GM21390 (cell line): Measurements from ENCODE around the gene CD28.
"Not testable (repeated sequence)": the region's sequence is repeated elsewhere in the genome, so short reads cannot be mapped to it uniquely, and the experiment has no call there.

Experiments
- ATAC-seq: cut with Tn5 transposase; IDR thresholded peaks from one replicate; pipeline ENCODE4 v1.9.1; 2021; ENCODE audit not compliant: unreplicated experiment

CD28 gene

DNA sequence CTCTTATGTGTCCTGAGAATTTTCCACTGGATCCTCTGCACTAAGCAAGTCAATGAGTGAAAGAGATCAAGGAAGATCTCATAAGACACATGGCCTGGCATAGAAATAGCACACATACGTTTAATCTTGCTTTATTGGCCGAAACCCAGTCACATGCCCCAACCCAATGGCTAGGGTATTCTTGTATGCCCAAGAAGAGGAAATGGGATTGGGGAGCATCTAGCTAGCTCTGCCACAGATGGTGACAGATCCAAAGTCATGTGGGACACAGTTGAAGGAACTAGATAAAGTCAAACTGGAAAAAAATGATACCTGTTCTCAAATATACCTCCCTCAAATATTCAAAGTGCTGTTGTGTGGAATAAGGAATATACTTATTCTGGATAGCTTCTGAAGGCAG is 74.7 kb downstream of the CD28 start:
- ATAC-seq, result no peak

GRCh38 chr2:203782262-203782976 is 76.0 kb downstream of the CD28 start:
- peak; percentile 79 for ATAC-seq

DNA sequence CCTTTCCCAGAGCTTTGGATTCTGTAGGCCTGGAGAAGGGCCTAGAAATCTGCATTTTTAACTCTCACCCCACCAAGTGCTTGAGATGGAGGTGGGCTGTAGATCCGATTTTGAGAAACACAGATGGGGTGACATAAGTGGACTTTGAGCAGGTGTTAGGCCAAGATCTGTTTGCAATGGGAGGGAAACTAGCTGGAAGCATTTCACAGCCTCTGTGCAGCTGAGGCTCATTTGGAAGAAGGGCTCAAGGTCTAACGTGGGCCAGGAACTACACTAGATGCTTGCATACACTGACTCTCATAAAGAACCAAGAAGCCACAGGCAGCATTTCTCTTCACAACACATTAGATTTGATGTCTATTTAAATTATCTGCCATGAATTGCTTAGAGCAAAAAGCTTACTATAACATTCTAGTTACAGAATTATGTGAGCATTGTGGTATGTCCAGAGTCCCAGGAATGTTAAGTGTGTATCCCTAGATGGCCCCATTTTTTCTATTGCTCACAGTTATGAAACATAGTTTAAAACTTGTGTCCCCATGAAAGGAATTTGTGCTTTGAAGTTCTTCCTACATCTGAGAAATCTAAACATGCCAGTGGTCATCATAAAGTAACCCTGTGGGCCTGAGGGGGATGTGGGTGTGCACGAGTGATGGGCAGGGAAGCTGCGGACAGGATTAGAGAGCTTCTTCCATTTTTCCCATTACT is 77.2 kb downstream of the CD28 start:
- ATAC-seq, result no peak

GRCh38 chr2:203784710-203785270 is 78.4 kb downstream of the CD28 start:
- ATAC-seq, result not testable (repeated sequence)

DNA sequence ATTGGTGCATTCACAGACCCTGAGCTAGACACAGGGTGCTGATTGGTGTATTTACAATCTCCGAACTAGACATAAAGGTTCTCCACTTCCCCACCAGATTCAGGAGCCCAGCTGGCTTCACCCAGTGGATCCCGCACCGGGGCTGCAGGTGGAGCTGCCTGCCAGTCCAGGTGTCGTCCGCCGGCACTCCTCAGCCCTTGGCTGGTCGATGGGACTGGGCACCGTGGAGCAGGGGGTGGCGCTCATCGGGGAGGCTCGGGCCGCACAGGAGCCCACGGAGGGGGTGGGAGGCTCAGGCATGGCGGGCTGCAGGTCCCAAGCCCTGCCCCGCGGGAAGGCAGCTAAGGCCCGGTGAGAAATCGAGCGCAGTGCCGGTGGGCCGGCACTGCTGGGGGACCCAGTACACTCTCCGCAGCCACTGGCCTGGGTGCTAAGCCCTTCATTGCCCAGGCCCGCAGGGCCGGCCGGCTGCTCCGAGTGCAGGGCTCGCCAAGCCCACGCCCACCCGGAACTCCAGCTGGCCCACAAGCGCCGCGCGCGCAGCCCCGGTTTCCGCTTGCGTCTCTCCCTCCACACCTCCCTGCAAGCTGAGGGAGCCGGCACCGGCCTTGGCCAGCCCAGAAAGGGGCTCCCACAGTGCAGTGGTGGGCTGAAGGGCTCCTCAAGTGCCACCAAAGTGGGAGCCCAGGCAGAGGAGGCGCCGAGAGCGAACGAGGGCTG is 79.1 kb downstream of the CD28 start:
- ATAC-seq, result not testable (repeated sequence)

- no peak for ATAC-seq
These were observed 80.3 kb downstream of the CD28 start for GRCh38 chr2:203786549-203787351.

- no peak for ATAC-seq
These were observed 81.5 kb downstream of the CD28 start for GRCh38 chr2:203787979-203788378.
